GM21825 (cell line): ENCODE data around the gene SIAH1.
"Not testable (repeated sequence)": the region's sequence is repeated elsewhere in the genome, so short reads cannot be mapped to it uniquely, and the experiment has no call there.

Source experiments
- ATAC-seq: cut with Tn5 transposase; IDR thresholded peaks from one replicate; pipeline ENCODE4 v1.9.1; 2021; ENCODE audit warnings: mild to moderate bottlenecking, moderate library complexity; ENCODE audit not compliant: unreplicated experiment

The SIAH1 gene

GRCh38 chr16:48393485-48394354 is 8.5 kb upstream of the SIAH1 start:
- ATAC-seq: no peak

DNA sequence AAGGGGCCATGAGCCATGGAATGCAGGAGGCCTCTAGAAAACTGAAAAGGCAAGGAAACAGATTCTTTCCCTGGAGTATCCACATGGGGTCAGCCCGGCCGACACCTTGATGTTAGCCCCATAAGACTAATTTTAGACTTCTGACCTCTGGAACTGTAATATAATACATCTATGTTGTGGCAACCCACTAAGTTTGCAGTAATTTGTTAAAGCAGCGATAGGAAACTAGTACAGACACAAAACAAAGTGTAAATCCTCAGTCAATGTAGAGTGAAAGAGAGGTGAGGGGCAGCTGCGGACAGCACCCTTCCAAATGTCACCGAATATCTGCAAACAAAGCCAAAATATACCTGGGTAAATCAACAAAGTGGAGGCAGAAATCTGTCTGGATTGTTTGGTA is 7.2 kb upstream of the SIAH1 start:
- ATAC-seq: no peak

DNA sequence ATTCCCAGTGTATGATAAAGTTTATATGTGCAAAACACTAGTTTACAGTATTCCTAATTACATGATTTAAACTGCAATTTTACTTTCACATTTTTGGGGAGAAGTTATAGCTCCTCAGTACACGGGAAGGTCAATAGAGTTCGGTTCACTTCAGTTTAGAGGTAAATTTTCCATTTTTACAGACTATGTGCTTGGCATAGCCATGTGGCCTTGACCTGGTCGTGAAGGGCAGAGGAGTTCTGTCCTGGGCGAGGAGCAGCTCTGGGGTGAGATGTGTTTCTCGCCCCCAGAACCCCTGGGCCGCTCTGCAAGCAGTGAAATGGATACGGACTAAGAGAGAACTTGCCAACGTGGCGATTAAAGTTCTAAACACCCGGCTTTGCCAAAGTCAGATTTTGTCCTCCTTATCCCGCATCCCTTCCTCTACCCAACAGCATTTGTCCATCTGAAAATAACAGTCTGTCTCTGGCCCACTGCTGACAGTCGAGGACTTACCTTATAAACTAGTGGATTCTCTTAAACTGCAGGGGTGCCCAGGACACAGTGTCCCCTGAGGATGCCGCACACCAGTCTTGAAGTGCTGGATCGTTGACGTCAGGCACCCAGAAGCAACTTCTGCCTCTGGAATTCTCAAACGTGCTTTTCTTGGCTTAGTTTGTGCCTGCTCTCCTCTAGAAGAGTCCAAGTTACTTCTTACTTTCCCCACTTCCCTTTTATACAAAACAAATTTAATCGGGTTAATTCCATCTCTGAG is 1.5 kb upstream of the SIAH1 start:
- ATAC-seq: no peak

DNA sequence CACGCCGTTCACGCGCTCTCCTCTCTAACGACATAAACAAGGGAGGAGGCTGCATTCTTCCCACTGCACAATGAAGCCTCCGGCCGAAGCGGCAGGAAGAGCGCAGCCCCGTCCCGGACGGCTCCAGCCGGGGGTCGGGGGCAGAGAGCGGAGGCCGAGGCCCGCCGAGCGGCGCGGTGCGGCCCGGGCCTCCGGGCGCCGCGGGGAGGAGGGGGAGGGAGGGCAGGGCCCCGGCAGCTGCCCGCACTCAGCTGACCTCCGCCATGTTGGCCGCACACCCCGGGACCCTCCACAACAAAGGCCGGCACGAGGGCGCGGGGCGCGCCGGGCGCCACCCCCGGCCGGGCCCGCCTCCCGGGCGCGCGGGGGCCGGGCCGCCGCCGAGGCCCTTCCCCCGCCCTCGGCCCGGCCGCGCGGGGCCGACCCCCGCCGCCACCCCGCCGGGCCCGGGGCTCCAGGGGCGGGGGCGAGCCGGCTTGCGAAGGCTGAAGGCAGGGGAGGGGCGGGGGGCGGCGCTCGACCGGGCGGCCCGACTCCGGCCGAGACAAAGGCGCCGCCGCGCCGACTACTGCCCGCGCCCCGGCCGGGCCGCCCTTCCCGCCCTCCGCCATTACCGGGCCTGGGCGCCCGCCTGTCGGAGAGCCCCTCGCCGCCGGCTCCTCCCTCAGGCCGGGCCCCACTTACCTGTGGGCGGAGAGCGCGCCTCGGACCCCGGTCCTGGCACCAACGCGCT is 527 bp downstream of the SIAH1 start:
- ATAC-seq: peak; percentile 44

DNA sequence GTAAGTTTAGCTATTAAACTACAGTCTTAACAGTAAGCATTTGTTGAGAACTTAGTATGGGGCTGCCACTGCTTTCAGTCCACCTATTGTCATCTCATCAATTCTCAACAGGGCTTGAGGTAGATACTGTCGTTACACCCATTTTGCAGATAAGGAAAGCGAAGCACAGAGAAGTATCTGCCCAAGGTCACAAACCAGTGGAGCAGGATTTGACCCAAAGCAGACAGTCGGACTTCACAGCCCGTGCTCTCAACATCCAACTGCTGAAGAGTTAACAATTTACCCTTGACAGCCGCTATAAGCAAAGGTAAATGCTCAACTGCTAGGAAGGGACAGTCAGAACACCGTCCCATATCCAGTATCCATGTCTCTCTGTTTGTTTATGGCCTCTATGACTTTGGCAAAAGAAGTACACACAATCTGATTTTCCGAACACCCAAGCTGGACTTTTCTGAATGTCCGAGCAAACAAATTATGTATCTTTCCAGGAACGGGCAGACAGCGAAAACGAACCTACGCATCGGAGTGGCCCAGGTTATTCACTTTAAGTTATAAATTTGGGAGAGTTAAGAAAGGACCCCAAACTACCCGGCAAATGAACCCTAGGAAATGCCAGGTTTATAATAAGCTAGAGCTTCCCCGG is 1.2 kb downstream of the SIAH1 start:
- ATAC-seq: no peak

- no peak for ATAC-seq
Measured at GRCh38 chr16:48383009-48383876, 2.0 kb downstream of the SIAH1 start.

DNA sequence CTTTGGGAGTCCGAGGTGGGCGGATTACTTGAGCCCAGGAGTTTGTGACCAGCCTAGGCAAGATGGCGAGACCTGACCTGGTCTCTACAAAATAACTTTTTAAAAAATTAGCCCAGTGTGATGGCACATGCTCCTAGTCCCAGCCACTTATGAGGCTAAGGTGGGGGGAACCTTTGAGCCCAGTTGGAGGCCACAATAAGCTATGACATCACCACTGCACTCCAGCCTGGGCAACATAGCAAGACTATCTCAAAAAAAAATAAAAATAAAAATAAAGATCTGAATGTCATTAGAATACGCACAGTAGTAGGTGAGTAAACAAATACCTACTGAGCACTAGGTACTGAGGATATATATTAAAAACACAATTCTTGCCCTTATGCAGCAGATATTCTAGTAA is 3.1 kb downstream of the SIAH1 start:
- ATAC-seq: no peak

DNA sequence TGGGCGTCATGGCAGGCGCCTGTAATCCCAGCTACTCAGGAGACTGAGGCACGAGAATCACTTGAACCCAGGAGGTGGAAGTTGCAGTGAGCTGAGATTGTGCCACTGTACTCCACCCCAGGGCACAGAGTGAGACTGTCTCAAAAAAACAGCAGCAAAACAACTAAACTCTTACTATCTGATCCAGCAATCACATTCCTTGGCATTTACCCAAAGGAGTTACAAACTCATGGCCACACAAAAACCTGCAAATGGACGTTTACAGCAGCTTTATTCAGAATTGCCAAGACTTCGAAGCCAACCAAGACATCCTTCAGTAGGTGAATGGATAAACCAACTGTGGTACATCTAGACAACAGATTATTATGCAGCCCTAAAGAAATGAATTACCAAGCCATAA is 4.0 kb downstream of the SIAH1 start:
- no peak for ATAC-seq

GRCh38 chr16:48378836-48379235 is 6.4 kb downstream of the SIAH1 start:
- ATAC-seq: no peak

DNA sequence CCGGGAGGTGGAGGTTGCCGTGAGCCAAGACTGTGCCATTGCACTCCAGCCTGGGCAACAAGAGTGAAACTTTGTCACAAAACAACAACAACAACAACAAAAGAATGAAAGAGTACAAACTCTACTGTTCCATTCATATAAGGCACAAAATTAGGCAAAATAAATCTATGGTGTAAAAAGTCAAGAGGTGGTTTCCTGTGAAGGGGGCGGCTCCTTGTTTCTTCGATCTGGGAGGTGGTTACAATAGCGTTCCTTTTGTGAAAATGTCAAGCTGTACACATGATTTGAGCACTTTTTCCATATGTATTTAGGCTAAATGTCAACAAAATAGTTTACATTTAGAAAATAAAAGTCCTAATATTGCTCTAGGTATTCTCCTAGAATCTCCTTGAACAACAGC is 6.9 kb downstream of the SIAH1 start:
- no peak for ATAC-seq

- not testable (repeated sequence) for ATAC-seq
Measured at GRCh38 chr16:48377301-48377700, 7.9 kb downstream of the SIAH1 start.

- ATAC-seq: no peak
Measured at GRCh38 chr16:48374255-48374654, 11.0 kb downstream of the SIAH1 start.

- no peak for ATAC-seq
Measured at GRCh38 chr16:48373258-48374029, 11.8 kb downstream of the SIAH1 start.

GRCh38 chr16:48372744-48373143 is 12.5 kb downstream of the SIAH1 start:
- no peak for ATAC-seq

DNA sequence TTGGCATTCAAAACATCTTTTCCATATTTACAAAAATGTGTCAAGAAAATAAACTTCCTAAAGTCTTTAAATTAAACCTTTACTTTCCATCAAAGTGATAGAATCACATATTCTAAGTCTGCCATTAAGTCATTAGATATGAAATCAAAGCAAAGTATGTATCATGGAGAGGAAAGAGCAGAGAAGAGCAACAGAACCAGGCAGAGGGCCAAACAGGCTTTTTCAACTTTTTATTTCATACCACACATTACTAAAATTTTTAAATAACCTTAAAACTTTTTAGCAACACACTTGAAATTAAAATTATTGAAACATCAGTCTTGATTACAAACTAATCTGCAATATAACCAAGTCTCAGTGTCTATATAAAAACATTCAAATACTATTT is 13.8 kb downstream of the SIAH1 start:
- no peak for ATAC-seq

- ATAC-seq: not testable (repeated sequence)
Measured at GRCh38 chr16:48370668-48371392, 14.4 kb downstream of the SIAH1 start.

DNA sequence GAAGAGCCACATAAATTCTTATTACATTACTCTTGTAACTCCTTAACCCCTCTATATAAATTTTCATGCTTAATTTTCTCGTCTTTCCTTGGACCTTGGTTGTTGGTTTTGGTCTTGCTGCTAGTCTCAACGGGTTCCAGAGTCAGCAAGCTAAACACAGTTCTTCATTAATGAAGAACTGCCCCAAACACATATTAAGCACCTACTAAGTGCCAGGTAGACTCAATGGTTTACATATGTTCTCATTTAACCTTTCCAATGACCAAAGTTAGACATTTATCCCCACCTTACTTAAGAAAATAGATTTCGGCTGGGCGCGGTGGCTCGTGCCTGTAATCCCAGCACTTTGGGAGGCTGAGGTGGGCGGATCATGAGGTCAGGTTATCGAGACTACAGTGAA is 15.0 kb downstream of the SIAH1 start:
- no peak for ATAC-seq

DNA sequence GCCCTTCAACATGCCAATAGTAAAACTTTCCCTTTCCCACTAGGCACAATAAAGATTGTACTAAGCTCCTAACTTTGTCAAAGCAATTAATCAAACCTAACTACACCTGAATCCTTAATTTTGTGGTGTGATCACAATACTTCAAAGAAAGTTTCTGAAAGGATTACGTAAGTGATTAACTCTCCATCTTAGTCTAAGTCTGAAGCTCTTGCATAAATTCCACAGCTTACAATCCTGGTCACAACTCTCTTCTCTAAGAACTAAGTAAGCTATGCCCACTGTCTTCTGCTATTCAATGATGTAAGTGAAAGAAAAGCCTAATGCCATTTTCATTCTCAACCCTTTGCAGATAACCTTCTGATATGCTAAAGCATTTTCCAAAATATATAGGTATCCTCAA is 15.4 kb downstream of the SIAH1 start:
- no peak for ATAC-seq
